Mesenchymal stem cell (in vitro differentiated cells and primary cell): ENCODE measurements around the gene TBC1D12.

Experiments used
- DNase-seq: peaks from one replicate; pipeline ENCODE4 v3.0.0-alpha.2; 2013
- H2AFZ ChIP-seq: one replicate; pipeline ENCODE4 v1.6.1; 2013; ENCODE audit warnings: low read depth, mild to moderate bottlenecking, control low read depth, inconsistent platforms, low read length, moderate library complexity
- H2AK5ac ChIP-seq: 2 replicates; pipeline ENCODE4 v1.6.1; 2013; ENCODE audit warnings: low read length, moderate library complexity, mild to moderate bottlenecking, inconsistent platforms; ENCODE audit not compliant: severe bottlenecking
- H2BK120ac ChIP-seq: one replicate; pipeline ENCODE4 v1.6.1; 2013; ENCODE audit warnings: low read depth, mild to moderate bottlenecking, inconsistent platforms, low read length, moderate library complexity
- H2BK12ac ChIP-seq, 2 experiments: one replicate each; pipeline ENCODE4 v1.6.1; 2013; ENCODE audit warnings: inconsistent platforms in 2 of 2, low read length in 2 of 2, mild to moderate bottlenecking in 2 of 2, moderate library complexity in 2 of 2, control low read depth in 1 of 2
- H2BK15ac ChIP-seq: one replicate; pipeline ENCODE4 v1.6.1; 2013; ENCODE audit warnings: mild to moderate bottlenecking, low read depth, inconsistent platforms; ENCODE audit not compliant: poor library complexity, severe bottlenecking
- H2BK5ac ChIP-seq: 2 replicates; pipeline ENCODE4 v1.6.1; 2013; ENCODE audit warnings: low read depth, mild to moderate bottlenecking, low read length, control low read depth, inconsistent platforms; ENCODE audit not compliant: poor library complexity, severe bottlenecking
- H3K14ac ChIP-seq, 2 experiments: one replicate each; pipeline ENCODE4 v1.6.1; 2013; ENCODE audit warnings: inconsistent platforms in 2 of 2, low read length in 2 of 2, control low read depth in 1 of 2, mild to moderate bottlenecking in 1 of 2, moderate library complexity in 1 of 2
- H3K18ac ChIP-seq, 2 experiments: one replicate each; pipeline ENCODE4 v1.6.1; 2013; ENCODE audit warnings: inconsistent platforms in 2 of 2, low read length in 2 of 2, control low read depth in 1 of 2, low read depth in 1 of 2, mild to moderate bottlenecking in 1 of 2
- H3K23ac ChIP-seq, 2 experiments: one replicate each; pipeline ENCODE4 v1.6.1; 2013; ENCODE audit warnings: inconsistent platforms in 2 of 2, low read length in 2 of 2, mild to moderate bottlenecking in 2 of 2, moderate library complexity in 2 of 2, control low read depth in 1 of 2
- H3K27ac ChIP-seq: 2 replicates; pipeline ENCODE4 v1.5.1; 2013; ENCODE audit warnings: mild to moderate bottlenecking, moderate library complexity, low read length, control low read depth, inconsistent platforms; ENCODE audit not compliant: poor library complexity, severe bottlenecking
- H3K27me3 ChIP-seq, 2 experiments: 2 replicates each; pipeline versions ENCODE4 v1.6.1 to v1.7.0; 2013; ENCODE audit warnings: low read length in 2 of 2, mild to moderate bottlenecking in 2 of 2, moderate library complexity in 2 of 2, control low read depth in 1 of 2, inconsistent platforms in 1 of 2; ENCODE audit not compliant: control insufficient read depth in 1 of 2, insufficient read depth in 1 of 2
- H3K36me3 ChIP-seq, 2 experiments: 2 replicates each; pipeline versions ENCODE4 v1.6.1 to v1.7.0; 2013; ENCODE audit warnings: low read length in 2 of 2, control low read depth in 1 of 2, inconsistent platforms in 1 of 2, low read depth in 1 of 2, mild to moderate bottlenecking in 1 of 2; ENCODE audit not compliant: insufficient read depth in 2 of 2, control insufficient read depth in 1 of 2
- H3K4ac ChIP-seq, 2 experiments: one replicate each; pipeline ENCODE4 v1.6.1; 2013; ENCODE audit warnings: inconsistent platforms in 2 of 2, low read length in 2 of 2, mild to moderate bottlenecking in 2 of 2, moderate library complexity in 2 of 2, control low read depth in 1 of 2, low read depth in 1 of 2
- H3K4me1 ChIP-seq: 2 replicates; pipeline ENCODE4 v1.6.1; 2013; ENCODE audit warnings: low read depth, low read length, control low read depth; ENCODE audit not compliant: control insufficient read depth, insufficient read depth
- H3K4me2 ChIP-seq: 2 replicates; pipeline ENCODE4 v1.6.1; 2013; ENCODE audit warnings: low read length, mild to moderate bottlenecking, inconsistent platforms; ENCODE audit not compliant: poor library complexity, severe bottlenecking
- H3K4me3 ChIP-seq, 2 experiments: 2 replicates each; pipeline versions ENCODE4 v1.5.1 to v1.7.0; 2013; ENCODE audit warnings: low read length in 2 of 2, mild to moderate bottlenecking in 2 of 2, control low read depth in 1 of 2, low read depth in 1 of 2; ENCODE audit not compliant: insufficient read depth in 1 of 2
- H3K79me1 ChIP-seq: replicated peaks from 2 replicates; pipeline ENCODE4 v1.6.1; 2013; ENCODE audit warnings: mild to moderate bottlenecking, control low read depth, low read length, inconsistent platforms; ENCODE audit not compliant: poor library complexity, severe bottlenecking
- H3K9ac ChIP-seq: 2 replicates; pipeline ENCODE4 v1.7.0; 2013; ENCODE audit warnings: mild to moderate bottlenecking, low read length, moderate library complexity
- H3K9me3 ChIP-seq: 2 replicates; pipeline ENCODE4 v1.7.0; 2013; ENCODE audit warnings: mild to moderate bottlenecking, low read length; ENCODE audit not compliant: control insufficient read depth
- H4K8ac ChIP-seq: one replicate; pipeline ENCODE4 v1.6.1; 2013; ENCODE audit warnings: inconsistent platforms, mild to moderate bottlenecking, low read length, moderate library complexity
- H4K91ac ChIP-seq: one replicate; pipeline ENCODE4 v1.6.1; 2013; ENCODE audit warnings: mild to moderate bottlenecking, low read length, inconsistent platforms
- WGBS: methylation state at CpG from one replicate; pipeline ENCODE4 v1.1.7; 2013; ENCODE audit warnings: mixed read lengths; 5-methylcytosine and 5-hydroxymethylcytosine counted together

TBC1D12 gene

GRCh38 chr10:94578790-94579189 lies 176.4 kb downstream of the TBC1D12 start:
- Histone ChIP-seq H2BK5ac (no peak overlapping the region), H2AFZ (no peak overlapping the region), H2BK15ac (no peak overlapping the region), H3K9me3 (no peaks in the 10 kb centered on the region), H2AK5ac (no peak overlapping the region), H3K9ac (no peak overlapping the region), H3K79me1 (peaks cover 1% of the 10 kb centered on the region), H3K14ac (no peak overlapping the region), H4K91ac (no peak overlapping the region), H3K27ac (no peak overlapping the region), H3K4ac (no peak overlapping the region), H3K4me3 (no peak overlapping the region), H4K8ac (no peak overlapping the region), H3K4me2 (no peak overlapping the region), H3K18ac (no peak overlapping the region), H2BK12ac (no peak overlapping the region), H3K27me3 (no peaks in the 10 kb centered on the region), H2BK120ac (no peak overlapping the region), H3K23ac (no peak overlapping the region), H3K36me3 (peaks cover 3 to 6% of the 10 kb centered on the region in 2 experiments), H3K4me1 (no peaks in the 10 kb centered on the region)
- no peak for DNase-seq
- 83% methylated on average over 2 of the region's 4 CpGs for WGBS

DNA sequence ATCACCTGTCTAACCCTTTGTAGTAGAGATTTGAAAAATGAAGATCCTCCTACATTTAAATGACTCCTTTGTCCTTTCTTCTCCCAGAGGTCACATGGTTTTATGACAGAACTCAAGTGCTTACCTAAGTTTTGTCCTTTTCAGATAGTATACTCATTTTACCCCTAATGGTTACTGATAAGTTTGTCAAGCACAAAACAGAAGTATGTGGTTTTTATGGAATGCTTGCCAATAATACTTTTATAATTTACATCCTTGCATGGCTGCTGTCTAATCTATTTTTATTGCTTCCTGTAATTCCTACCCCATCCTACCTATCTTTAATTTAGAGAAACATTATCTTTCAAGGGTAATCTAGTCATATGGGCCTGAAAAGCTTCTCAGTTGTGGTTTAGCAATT lies 180.8 kb downstream of the TBC1D12 start:
- no peak overlapping the region for H3K23ac ChIP-seq
- no peak overlapping the region for H2BK12ac ChIP-seq
- H3K4ac ChIP-seq: no peak overlapping the region
- H2BK15ac ChIP-seq: no peak overlapping the region
- H3K27me3 ChIP-seq: no peaks in the 10 kb centered on the region
- no peak overlapping the region for H3K9ac ChIP-seq
- H2AFZ ChIP-seq: no peak overlapping the region
- no peak overlapping the region for H4K91ac ChIP-seq
- H2AK5ac ChIP-seq: no peak overlapping the region
- H3K14ac ChIP-seq: no peak overlapping the region
- no peak overlapping the region for H2BK5ac ChIP-seq
- no peak overlapping the region for H3K4me3 ChIP-seq
- H3K4me2 ChIP-seq: no peak overlapping the region
- H3K27ac ChIP-seq: no peak overlapping the region
- H3K18ac ChIP-seq: no peak overlapping the region
- H3K9me3 ChIP-seq: no peaks in the 10 kb centered on the region
- H4K8ac ChIP-seq: no peak overlapping the region
- peaks cover 0 to 4% of the 10 kb centered on the region in 2 experiments for H3K36me3 ChIP-seq
- H3K79me1 ChIP-seq: peaks cover 1% of the 10 kb centered on the region
- H3K4me1 ChIP-seq: no peaks in the 10 kb centered on the region
- no peak overlapping the region for H2BK120ac ChIP-seq
- DNase-seq: no peak
